Nephron (organoid): ENCODE data around the gene FNDC3B.

Experiments
- H3K27ac Mint-ChIP-seq, 3 experiments: 2 replicates each; pipeline ENCODE4 v1.8.0; 2020; ENCODE audit warnings: mixed read lengths in 3 of 3, mild to moderate bottlenecking in 2 of 3, moderate library complexity in 1 of 3
- H3K27me3 Mint-ChIP-seq: 2 replicates; pipeline ENCODE4 v1.8.0; 2021; ENCODE audit warnings: low read depth, mild to moderate bottlenecking, moderate library complexity, mixed read lengths
- H3K36me3 Mint-ChIP-seq: 2 replicates; pipeline ENCODE4 v1.8.0; 2020; ENCODE audit warnings: low read depth, mixed read lengths
- H3K4me1 Mint-ChIP-seq: 2 replicates; pipeline ENCODE4 v1.8.0; 2020; ENCODE audit warnings: mixed read lengths
- H3K4me3 Mint-ChIP-seq, 3 experiments: 2 replicates each; pipeline ENCODE4 v1.8.0; 2020; ENCODE audit warnings: mild to moderate bottlenecking in 3 of 3, mixed read lengths in 3 of 3, moderate library complexity in 2 of 3
- H3K9me3 Mint-ChIP-seq: 2 replicates; pipeline ENCODE4 v1.8.0; 2020; ENCODE audit warnings: mixed read lengths
- CTCF ChIP-seq, 3 experiments: fragments of 200-600 bp; sonication (generic); IDR thresholded peaks; one replicate each; pipeline ENCODE4 v1.5.0; 2021; ENCODE audit warnings: antibody characterized with exemption in 3 of 3; ENCODE audit not compliant: unreplicated experiment in 3 of 3

The FNDC3B gene

GRCh38 chr3:172231318-172231901 is 192.0 kb downstream of the FNDC3B start:
- no peaks in the 10 kb centered on the region for H3K27me3 Mint-ChIP-seq
- H3K9me3 Mint-ChIP-seq = no peaks in the 10 kb centered on the region
- no peak for TF ChIP-seq CTCF (IDR thresholded peaks at IDR 0.05; ENCODE audit: unreplicated experiment in 3 of 3)
- peaks cover 21% of the 10 kb centered on the region for H3K4me1 Mint-ChIP-seq
- peaks cover 46% of the 10 kb centered on the region for H3K36me3 Mint-ChIP-seq
- no peak overlapping the region for H3K4me3 Mint-ChIP-seq
- no peak overlapping the region for H3K27ac Mint-ChIP-seq

GRCh38 chr3:172232579-172233212 is 193.3 kb downstream of the FNDC3B start:
- Mint-ChIP-seq H3K27me3 (no peaks in the 10 kb centered on the region), H3K9me3 (no peaks in the 10 kb centered on the region), H3K27ac (peak overlapping the region in 2 of 3 experiments; percentile 18 to 57), H3K4me3 (no peak overlapping the region), H3K4me1 (peaks cover 12% of the 10 kb centered on the region), H3K36me3 (peaks cover 38% of the 10 kb centered on the region)
- TF ChIP-seq CTCF (IDR thresholded peaks at IDR 0.05; ENCODE audit: unreplicated experiment in 3 of 3) = no peak

DNA sequence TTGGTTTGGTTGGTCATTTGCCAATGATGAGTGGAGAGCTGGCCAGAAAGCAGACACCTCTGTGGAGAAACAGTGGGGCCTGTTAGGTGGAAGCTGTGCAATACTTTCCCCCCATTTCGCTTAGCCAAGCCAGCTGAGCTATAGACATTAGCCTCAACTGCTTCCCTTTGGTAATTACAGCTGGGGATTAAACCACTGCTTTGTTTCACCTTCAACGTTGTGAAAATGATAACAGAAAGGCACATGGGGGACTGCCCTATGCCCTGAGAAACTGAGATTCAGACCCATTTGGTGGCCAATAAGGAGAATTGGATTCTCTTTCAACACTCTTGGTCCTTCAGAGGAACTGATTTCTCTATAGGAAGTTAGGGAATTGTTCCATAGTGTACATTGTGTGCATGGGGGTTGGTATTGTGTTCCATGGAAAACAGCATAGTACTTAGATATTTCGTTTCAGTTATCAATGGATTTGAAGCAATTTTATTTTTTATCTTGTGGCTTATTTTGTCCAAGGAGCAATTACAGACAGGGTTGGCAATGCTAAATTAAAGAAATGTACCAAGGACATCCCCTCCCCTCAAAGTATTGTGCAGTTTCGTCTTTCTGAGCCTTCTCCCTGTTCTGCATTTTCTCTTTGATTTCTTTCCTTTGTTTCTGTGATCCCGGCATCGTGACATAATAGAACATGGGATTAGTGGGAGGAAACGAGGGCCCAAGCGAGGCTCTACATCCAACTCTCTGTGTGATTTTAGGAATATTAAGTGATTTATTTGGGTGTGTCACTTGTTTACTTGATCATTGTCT is 194.3 kb downstream of the FNDC3B start:
- Mint-ChIP-seq H3K27me3 (no peaks in the 10 kb centered on the region), H3K4me3 (no peak overlapping the region), H3K4me1 (peaks cover 3% of the 10 kb centered on the region), H3K27ac (no peak overlapping the region), H3K9me3 (no peaks in the 10 kb centered on the region), H3K36me3 (peaks cover 35% of the 10 kb centered on the region)
- no peak for TF ChIP-seq CTCF (IDR thresholded peaks at IDR 0.05; ENCODE audit: unreplicated experiment in 3 of 3)

DNA sequence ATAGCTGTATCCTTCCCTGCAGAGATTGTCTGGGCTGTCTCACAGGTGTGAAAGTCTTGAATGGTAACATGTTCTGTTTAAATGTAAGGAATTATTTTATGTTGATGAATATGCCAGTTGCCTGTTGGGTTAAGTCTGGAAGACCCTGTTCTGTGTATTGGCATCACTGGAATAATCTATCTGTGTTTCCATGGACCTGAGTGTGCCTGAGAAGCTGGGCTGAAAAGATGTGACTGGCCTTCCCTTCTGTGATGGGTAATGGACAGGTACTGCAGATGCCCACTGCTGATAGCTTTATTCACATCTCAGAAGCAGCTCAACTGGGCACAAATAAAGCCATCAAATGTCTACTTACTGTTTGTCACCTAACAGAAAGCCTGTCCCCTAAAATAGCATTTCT is 196.3 kb downstream of the FNDC3B start:
- H3K9me3 Mint-ChIP-seq = peaks cover 4% of the 10 kb centered on the region
- H3K4me3 Mint-ChIP-seq = no peak overlapping the region
- TF ChIP-seq CTCF (IDR thresholded peaks at IDR 0.05; ENCODE audit: unreplicated experiment in 3 of 3) = no peak
- no peaks in the 10 kb centered on the region for H3K27me3 Mint-ChIP-seq
- H3K27ac Mint-ChIP-seq = peak overlapping the region in 2 of 3 experiments; percentile 48 to 53
- peaks cover 36% of the 10 kb centered on the region for H3K36me3 Mint-ChIP-seq
- no peaks in the 10 kb centered on the region for H3K4me1 Mint-ChIP-seq

- Mint-ChIP-seq H3K27ac (peak overlapping the region; percentile 27 to 66 (median 53)), H3K9me3 (peaks cover 17% of the 10 kb centered on the region), H3K4me1 (no peaks in the 10 kb centered on the region), H3K27me3 (no peaks in the 10 kb centered on the region), H3K4me3 (no peak overlapping the region), H3K36me3 (peaks cover 39% of the 10 kb centered on the region)
- no peak for TF ChIP-seq CTCF (IDR thresholded peaks at IDR 0.05; ENCODE audit: unreplicated experiment in 3 of 3)
Measured at GRCh38 chr3:172236771-172237742, 197.7 kb downstream of the FNDC3B start.
